ENCODE results near the gene GZMM.

DNA sequence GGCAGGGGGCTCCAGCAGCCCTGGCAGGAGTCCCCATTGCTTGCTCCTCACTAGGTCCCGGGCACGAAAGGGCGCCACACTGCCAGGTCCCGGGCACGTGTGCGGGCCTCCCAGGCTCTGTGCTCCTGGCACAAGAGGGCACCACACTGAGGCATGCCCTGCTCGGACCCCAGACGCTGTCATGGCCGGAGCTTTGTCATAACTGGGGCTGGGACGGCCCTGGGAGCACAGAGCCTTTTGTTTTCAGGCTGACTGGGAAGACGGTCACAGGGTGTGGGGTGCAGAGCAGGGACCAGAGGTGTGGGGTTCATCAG is 35.9 kb downstream of the GZMM start:
- TF ChIP-seq, protein P1, sequence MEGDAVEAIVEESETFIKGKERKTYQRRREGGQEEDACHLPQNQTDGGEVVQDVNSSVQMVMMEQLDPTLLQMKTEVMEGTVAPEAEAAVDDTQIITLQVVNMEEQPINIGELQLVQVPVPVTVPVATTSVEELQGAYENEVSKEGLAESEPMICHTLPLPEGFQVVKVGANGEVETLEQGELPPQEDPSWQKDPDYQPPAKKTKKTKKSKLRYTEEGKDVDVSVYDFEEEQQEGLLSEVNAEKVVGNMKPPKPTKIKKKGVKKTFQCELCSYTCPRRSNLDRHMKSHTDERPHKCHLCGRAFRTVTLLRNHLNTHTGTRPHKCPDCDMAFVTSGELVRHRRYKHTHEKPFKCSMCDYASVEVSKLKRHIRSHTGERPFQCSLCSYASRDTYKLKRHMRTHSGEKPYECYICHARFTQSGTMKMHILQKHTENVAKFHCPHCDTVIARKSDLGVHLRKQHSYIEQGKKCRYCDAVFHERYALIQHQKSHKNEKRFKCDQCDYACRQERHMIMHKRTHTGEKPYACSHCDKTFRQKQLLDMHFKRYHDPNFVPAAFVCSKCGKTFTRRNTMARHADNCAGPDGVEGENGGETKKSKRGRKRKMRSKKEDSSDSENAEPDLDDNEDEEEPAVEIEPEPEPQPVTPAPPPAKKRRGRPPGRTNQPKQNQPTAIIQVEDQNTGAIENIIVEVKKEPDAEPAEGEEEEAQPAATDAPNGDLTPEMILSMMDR (IDR thresholded peaks at IDR 0.05): no peak
- no peak for TF ChIP-seq POLR2A (IDR thresholded peaks at IDR 0.05)

All from body of pancreas (tissue), 4 donors.